ENCODE measurements around the gene ELMO1. TPM values are rescaled to one million over a fixed set of nuclear protein-coding genes. Genes with fewer than 3 reads are reported as not detected.

ELMO1 gene
- total and polyA plus RNA-seq, 4 donors, result 10.1 to 183 (median 34.4) TPM

DNA sequence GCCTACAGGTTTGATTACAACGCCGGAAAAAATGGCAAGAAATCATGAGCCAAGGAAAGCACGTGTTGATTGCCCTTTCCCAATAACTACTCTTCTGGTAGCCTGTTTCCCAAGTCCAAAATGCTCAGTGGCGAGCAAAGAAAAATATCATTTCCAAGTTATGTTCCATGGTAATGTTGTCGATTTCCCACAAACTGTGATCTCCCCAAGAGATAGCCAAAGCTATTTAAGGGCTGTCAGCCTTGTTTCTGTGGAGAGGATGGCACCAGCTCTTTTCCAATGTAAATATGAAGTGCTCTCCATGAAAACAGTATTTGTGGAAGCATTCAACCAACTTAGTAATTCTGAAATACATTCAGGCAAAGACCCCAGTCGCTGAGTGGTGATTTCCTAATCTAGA, 491.9 kb downstream of the ELMO1 start:
- Histone ChIP-seq H3K27me3 (ENCODE audit: control insufficient read depth in 3 of 3, insufficient read depth in 3 of 3, low read length in 2 of 3) (no peaks in the 10 kb centered on the region), H3K9ac (ENCODE audit: insufficient read depth in 1 of 2, low read length in 2 of 2) (no peak overlapping the region), H3K9me3 (ENCODE audit: control insufficient read depth in 4 of 4, insufficient read depth in 3 of 4, low read length in 3 of 4) (no peaks in the 10 kb centered on the region), H3K36me3 (ENCODE audit: control insufficient read depth in 4 of 4, insufficient read depth in 4 of 4, low read length in 4 of 4) (no peaks in the 10 kb centered on the region), H3K4me3 (no peak overlapping the region), H3K4me1 (ENCODE audit: control insufficient read depth in 5 of 5, insufficient read depth in 5 of 5, low read length in 5 of 5) (peaks cover 0 to 3% (median 0%) of the 10 kb centered on the region in 5 donors), H3K27ac (ENCODE audit: low read depth in 1 of 2, low read length in 1 of 2) (no peak overlapping the region)
- WGBS, 2 donors, result 96 to 97% methylated on average over 6 of the region's 6 CpGs
- ATAC-seq (ENCODE audit: insufficient read depth, low FRiP score), result no peak
- DNase-seq, result no peak
- TF ChIP-seq, protein P1, sequence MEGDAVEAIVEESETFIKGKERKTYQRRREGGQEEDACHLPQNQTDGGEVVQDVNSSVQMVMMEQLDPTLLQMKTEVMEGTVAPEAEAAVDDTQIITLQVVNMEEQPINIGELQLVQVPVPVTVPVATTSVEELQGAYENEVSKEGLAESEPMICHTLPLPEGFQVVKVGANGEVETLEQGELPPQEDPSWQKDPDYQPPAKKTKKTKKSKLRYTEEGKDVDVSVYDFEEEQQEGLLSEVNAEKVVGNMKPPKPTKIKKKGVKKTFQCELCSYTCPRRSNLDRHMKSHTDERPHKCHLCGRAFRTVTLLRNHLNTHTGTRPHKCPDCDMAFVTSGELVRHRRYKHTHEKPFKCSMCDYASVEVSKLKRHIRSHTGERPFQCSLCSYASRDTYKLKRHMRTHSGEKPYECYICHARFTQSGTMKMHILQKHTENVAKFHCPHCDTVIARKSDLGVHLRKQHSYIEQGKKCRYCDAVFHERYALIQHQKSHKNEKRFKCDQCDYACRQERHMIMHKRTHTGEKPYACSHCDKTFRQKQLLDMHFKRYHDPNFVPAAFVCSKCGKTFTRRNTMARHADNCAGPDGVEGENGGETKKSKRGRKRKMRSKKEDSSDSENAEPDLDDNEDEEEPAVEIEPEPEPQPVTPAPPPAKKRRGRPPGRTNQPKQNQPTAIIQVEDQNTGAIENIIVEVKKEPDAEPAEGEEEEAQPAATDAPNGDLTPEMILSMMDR (IDR thresholded peaks at IDR 0.05; ENCODE audit: control extremely low read depth, extremely low read depth), result no peak

DNA sequence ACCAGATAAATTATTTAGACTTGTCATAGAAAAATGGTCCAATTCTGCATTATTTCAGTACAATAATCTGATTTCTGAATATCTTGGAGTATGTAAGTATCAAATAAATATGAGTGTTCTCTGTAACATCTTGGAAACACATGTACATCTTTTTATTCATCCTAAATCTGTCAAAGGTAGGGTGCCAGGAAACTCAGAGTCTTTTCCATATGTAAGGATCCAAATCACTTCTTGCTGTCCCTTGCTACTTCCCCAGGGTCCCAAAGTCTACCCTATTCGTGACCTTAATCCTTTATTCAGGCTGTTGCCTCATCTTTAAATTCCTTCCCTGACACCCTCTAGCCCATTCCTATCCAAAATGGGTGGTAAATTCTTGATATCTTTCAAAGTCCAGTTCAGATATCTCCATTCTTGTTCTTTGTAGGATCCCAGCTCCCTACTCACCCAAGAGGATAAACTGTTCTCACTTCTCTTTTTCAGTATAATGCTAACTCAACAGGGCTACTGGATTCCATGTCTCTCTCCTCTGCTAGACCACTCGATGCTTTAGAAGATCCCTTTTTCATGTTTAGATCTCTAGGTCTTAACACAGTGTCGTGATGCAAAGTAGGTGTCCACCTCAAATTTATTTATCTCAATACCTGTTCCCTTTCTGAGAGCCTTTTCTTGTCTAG, 493.1 kb downstream of the ELMO1 start:
- no peak overlapping the region for H3K27ac ChIP-seq (ENCODE audit: low read depth in 1 of 2, low read length in 1 of 2)
- no peak overlapping the region for H3K4me3 ChIP-seq
- H3K4me1 ChIP-seq (ENCODE audit: control insufficient read depth in 5 of 5, insufficient read depth in 5 of 5, low read length in 5 of 5), result peaks cover 0 to 8% (median 0%) of the 10 kb centered on the region in 5 donors
- no peaks in the 10 kb centered on the region for H3K9me3 ChIP-seq (ENCODE audit: control insufficient read depth in 4 of 4, insufficient read depth in 3 of 4, low read length in 3 of 4)
- DNase-seq (no peak), ATAC-seq (ENCODE audit: insufficient read depth, low FRiP score) (no peak)
- 88 to 93% methylated on average over 3 of the region's 3 CpGs for WGBS, 2 donors
- H3K9ac ChIP-seq (ENCODE audit: insufficient read depth in 1 of 2, low read length in 2 of 2), result no peak overlapping the region
- H3K36me3 ChIP-seq (ENCODE audit: control insufficient read depth in 4 of 4, insufficient read depth in 4 of 4, low read length in 4 of 4), result no peaks in the 10 kb centered on the region
- TF ChIP-seq, protein P1 (IDR thresholded peaks at IDR 0.05; ENCODE audit: control extremely low read depth, extremely low read depth), result no peak
- H3K27me3 ChIP-seq (ENCODE audit: control insufficient read depth in 3 of 3, insufficient read depth in 3 of 3, low read length in 2 of 3), result no peaks in the 10 kb centered on the region

DNA sequence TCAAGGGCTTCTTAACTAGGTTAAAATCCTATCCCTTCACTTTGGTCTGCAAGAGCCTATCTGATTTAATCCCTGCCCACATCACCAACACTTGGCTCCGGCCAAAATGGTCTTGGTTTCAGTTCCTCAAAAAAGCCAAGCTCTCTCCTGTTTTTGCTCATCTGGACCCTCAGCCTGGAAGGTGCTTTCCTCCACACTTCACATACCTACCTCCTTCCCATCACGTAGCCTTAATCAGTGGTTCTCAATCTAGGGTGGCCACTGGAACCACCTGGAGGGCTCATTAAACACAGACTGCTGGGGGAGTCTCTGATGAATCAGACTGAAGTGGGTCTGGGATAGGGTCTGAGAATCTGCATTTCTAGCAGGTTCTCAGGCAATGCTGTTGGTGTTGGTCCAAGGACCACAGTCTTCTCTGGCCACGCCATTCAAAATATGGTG, 497.4 kb downstream of the ELMO1 start:
- no peaks in the 10 kb centered on the region for H3K27me3 ChIP-seq (ENCODE audit: control insufficient read depth in 3 of 3, insufficient read depth in 3 of 3, low read length in 2 of 3)
- 85% methylated on average over 3 of the region's 3 CpGs for WGBS, 2 donors
- DNase-seq, result no peak
- H3K27ac ChIP-seq (ENCODE audit: low read depth in 1 of 2, low read length in 1 of 2), result no peak overlapping the region
- no peaks in the 10 kb centered on the region for H3K9me3 ChIP-seq (ENCODE audit: control insufficient read depth in 4 of 4, insufficient read depth in 3 of 4, low read length in 3 of 4)
- no peak overlapping the region for H3K4me3 ChIP-seq
- ATAC-seq (ENCODE audit: insufficient read depth, low FRiP score), result no peak
- peaks cover 0 to 11% (median 6%) of the 10 kb centered on the region in 5 donors for H3K4me1 ChIP-seq (ENCODE audit: control insufficient read depth in 5 of 5, insufficient read depth in 5 of 5, low read length in 5 of 5)
- H3K9ac ChIP-seq (ENCODE audit: insufficient read depth in 1 of 2, low read length in 2 of 2), result no peak overlapping the region
- no peaks in the 10 kb centered on the region for H3K36me3 ChIP-seq (ENCODE audit: control insufficient read depth in 4 of 4, insufficient read depth in 4 of 4, low read length in 4 of 4)
- TF ChIP-seq, protein P1 (IDR thresholded peaks at IDR 0.05; ENCODE audit: control extremely low read depth, extremely low read depth), result no peak

Measured in lung (tissue), 12 donors.